Gastrocnemius medialis (tissue), 4 donors: Measurements from ENCODE around the gene TCF23. TPM values are rescaled to one million over a fixed set of nuclear protein-coding genes. Genes with fewer than 3 reads are reported as not detected.

Experiments
- ATAC-seq, 2 donors: fragments of 150-250 bp; one replicate each; pipeline ENCODE4 v1.9.1; 2016
- DNase-seq, 2 donors: peaks; one replicate each; pipeline ENCODE4 v3.0.0-alpha.2; 2019
- H3K27ac ChIP-seq, 4 donors: fragments of 200-600 bp; sonication (generic); 1 replicate in 1 of 4; 2 replicates in 3 of 4; pipeline ENCODE4 v1.5.1; 2016 to 2018; ENCODE audit warnings: mild to moderate bottlenecking in 2 of 4, moderate library complexity in 1 of 4
- H3K27me3 ChIP-seq, 3 donors: fragments of 200-600 bp; sonication (generic) in 2 of 3; 1 replicate in 1 of 3; 2 replicates in 2 of 3; pipeline versions ENCODE4 v1.5.1 to v1.6.0; 2016 to 2019; ENCODE audit warnings: mild to moderate bottlenecking in 1 of 3, moderate library complexity in 1 of 3
- H3K36me3 ChIP-seq, 2 donors: fragments of 200-600 bp; sonication (generic) in 1 of 2; one replicate each; pipeline ENCODE4 v1.5.1; 2017 to 2018
- H3K4me1 ChIP-seq, 2 donors: fragments of 200-600 bp; sonication (generic) in 1 of 2; one replicate each; pipeline ENCODE4 v1.5.1; 2016 to 2017; ENCODE audit warnings: mild to moderate bottlenecking in 2 of 2
- H3K4me3 ChIP-seq, 4 donors: fragments of 200-600 bp; sonication (generic) in 3 of 4; 1 replicate in 1 of 4; 2 replicates in 3 of 4; pipeline ENCODE4 v1.5.1; 2016 to 2019; ENCODE audit warnings: mild to moderate bottlenecking in 2 of 4
- H3K9me3 ChIP-seq, 3 donors: fragments of 200-600 bp; sonication (generic) in 2 of 3; 1 replicate in 1 of 3; 2 replicates in 2 of 3; pipeline ENCODE4 v1.5.1; 2016 to 2019
- CTCF ChIP-seq, 5 experiments: fragments of 450-650 bp in 3 of 5; fragments of 200-600 bp in 2 of 5; sonication (generic) in 2 of 5; IDR thresholded peaks in 4 of 5; conservative IDR thresholded peaks in 1 of 5; 1 replicate in 4 of 5; 2 replicates in 1 of 5; pipeline ENCODE4 v1.5.1; 2016 to 2019; ENCODE audit warnings: antibody characterized with exemption in 5 of 5, mild to moderate bottlenecking in 3 of 5, moderate library complexity in 3 of 5
- POLR2A ChIP-seq, 2 donors: fragments of 450-650 bp; IDR thresholded peaks; one replicate each; pipeline ENCODE4 v1.6.1; 2017; ENCODE audit warnings: antibody characterized with exemption in 2 of 2, mild to moderate bottlenecking in 2 of 2, moderate library complexity in 2 of 2
- in situ Hi-C, 4 donors: fragments of 200-750 bp; cut with MboI; loops; one replicate each; pipeline versions ENCODE4 v1.15.0 to v1.8.0; 2017; ENCODE audit warnings: low sequenced_read_pairs in 4 of 4
- intact Hi-C: fragments of 100-400 bp; cut with DNase I; formaldehyde crosslinking; loops from one replicate; pipeline ENCODE4 v1.15.1; 2023; ENCODE audit warnings: low total_unique reads
- total RNA-seq, 4 donors: library from RNA; depleted of rRNA; stranded (reverse); fragments of >200 nt; gene quantifications; one replicate each; pipeline versions ENCODE4 v1.1.0 to v1.2.3, GENCODE V29; 2016

Gene TCF23
- total RNA-seq, 4 donors from 2014 or later, result 0.20 TPM; not detected in 3

- Histone ChIP-seq H3K27ac (no peak overlapping the region), H3K27me3 (no peaks in the 10 kb centered on the region), H3K9me3 (no peaks in the 10 kb centered on the region), H3K36me3 (no peaks in the 10 kb centered on the region), H3K4me1 (peaks cover 3 to 6% of the 10 kb centered on the region in 2 donors), H3K4me3 (no peak overlapping the region)
- ATAC-seq (no peak), DNase-seq (no peak)
- TF ChIP-seq POLR2A (IDR thresholded peaks at IDR 0.05), result no peak
- no peak for TF ChIP-seq CTCF (IDR thresholded peaks at IDR 0.05 in 4 of 5, conservative IDR thresholded peaks at IDR 0.05 in 1 of 5)
- intact Hi-C loops, result no loop called here
- in situ Hi-C loops, result no loop called here
Observed at GRCh38 chr2:27164960-27165763, 16.4 kb downstream of the TCF23 start.

- ATAC-seq, result peak; percentile 37 to 81
- H3K9me3 ChIP-seq, result no peaks in the 10 kb centered on the region
- intact Hi-C loops (loop anchor here (1.0 kb wide), 1 partner anchor 21 kb away; no protein-coding TSS in a partner anchor), in situ Hi-C loops (no loop called here)
- H3K4me3 ChIP-seq, result no peak overlapping the region
- no peak for TF ChIP-seq CTCF (IDR thresholded peaks at IDR 0.05 in 4 of 5, conservative IDR thresholded peaks at IDR 0.05 in 1 of 5)
- no peak for TF ChIP-seq POLR2A (IDR thresholded peaks at IDR 0.05)
- no peak overlapping the region for H3K27ac ChIP-seq
- no peaks in the 10 kb centered on the region for H3K27me3 ChIP-seq
- peaks cover 5 to 12% of the 10 kb centered on the region in 2 donors for H3K4me1 ChIP-seq
- no peaks in the 10 kb centered on the region for H3K36me3 ChIP-seq
- DNase-seq, result peak in 1 of 2 donors; percentile 12
Observed at GRCh38 chr2:27170581-27171337, 22.0 kb downstream of the TCF23 start.

GRCh38 chr2:27171351-27171848 is 22.6 kb downstream of the TCF23 start:
- Histone ChIP-seq H3K36me3 (no peaks in the 10 kb centered on the region), H3K27ac (no peak overlapping the region), H3K27me3 (no peaks in the 10 kb centered on the region), H3K4me1 (peaks cover 5 to 12% of the 10 kb centered on the region in 2 donors), H3K9me3 (no peaks in the 10 kb centered on the region), H3K4me3 (no peak overlapping the region)
- intact Hi-C loops, result no loop called here
- in situ Hi-C loops, result no loop called here
- TF ChIP-seq POLR2A (IDR thresholded peaks at IDR 0.05) (no peak), CTCF (IDR thresholded peaks at IDR 0.05 in 4 of 5, conservative IDR thresholded peaks at IDR 0.05 in 1 of 5) (no peak)
- ATAC-seq, result no peak
- DNase-seq, result no peak

- ATAC-seq (no peak), DNase-seq (no peak)
- no peak overlapping the region for H3K4me3 ChIP-seq
- no peaks in the 10 kb centered on the region for H3K36me3 ChIP-seq
- H3K4me1 ChIP-seq, result peaks cover 5 to 12% of the 10 kb centered on the region in 2 donors
- no peak overlapping the region for H3K27ac ChIP-seq
- no peaks in the 10 kb centered on the region for H3K9me3 ChIP-seq
- in situ Hi-C loops, result loop anchor here in 1 of 4 donors (25.0 kb wide), 1 partner anchor 212 kb away; the partner anchor contains the start of gene MAPRE3
- intact Hi-C loops, result no loop called here
- TF ChIP-seq CTCF (IDR thresholded peaks at IDR 0.05 in 4 of 5, conservative IDR thresholded peaks at IDR 0.05 in 1 of 5) (no peak), POLR2A (IDR thresholded peaks at IDR 0.05) (no peak)
- no peaks in the 10 kb centered on the region for H3K27me3 ChIP-seq
Observed at GRCh38 chr2:27174638-27175037, 25.8 kb downstream of the TCF23 start.
